ENCODE data around the gene IDI2. TPM values are rescaled to one million over a fixed set of nuclear protein-coding genes. Genes with fewer than 3 reads are reported as not detected.

The IDI2 gene
- total RNA-seq, 1 experiment from 2014 or later: not detected

- Mint-ChIP-seq H3K36me3 (peaks cover 66% of the 10 kb centered on the region), H3K27ac (no peak overlapping the region), H3K27me3 (ENCODE audit: low read depth) (no peaks in the 10 kb centered on the region), H3K4me3 (no peak overlapping the region), H3K9me3 (no peaks in the 10 kb centered on the region), H3K4me1 (peaks cover 19% of the 10 kb centered on the region)
- ChIA-PET POLR2A (no interaction called here), CTCF (interaction anchor here (0.6 kb wide), 1 partner anchor 686 kb away, joined by 3 read pairs; no protein-coding TSS in a partner anchor)
- ATAC-seq (no peak), DNase-seq (ENCODE audit: low spot score) (no peak)
- TF ChIP-seq ESRRA (CRISPR knock-in tag; IDR thresholded peaks at IDR 0.05; ENCODE audit: borderline replicate concordance) (no peak), EMX1 (CRISPR knock-in tag; IDR thresholded peaks at IDR 0.05) (no peak), FOXP4 (CRISPR knock-in tag; IDR thresholded peaks at IDR 0.05) (no peak), RORB (CRISPR knock-in tag; IDR thresholded peaks at IDR 0.05) (no peak)
These were observed 33.2 kb downstream of the IDI2 start for GRCh38 chr10:992467-992866.

GRCh38 chr10:990808-991207 is 34.9 kb downstream of the IDI2 start:
- H3K4me3 Mint-ChIP-seq: 0 out of 2 replicates have a peak overlapping the region, but pooled peaks have one; percentile 3
- TF ChIP-seq JUN (CRISPR knock-in tag; IDR thresholded peaks at IDR 0.05) (no peak), CDX4 (CRISPR knock-in tag; IDR thresholded peaks at IDR 0.05; ENCODE audit: borderline replicate concordance) (no peak), ARID4B (CRISPR knock-in tag; IDR thresholded peaks at IDR 0.05; ENCODE audit: borderline replicate concordance) (no peak), SMAD4 (CRISPR knock-in tag; IDR thresholded peaks at IDR 0.05) (no peak), ZNF317 (CRISPR knock-in tag; IDR thresholded peaks at IDR 0.05; ENCODE audit: borderline replicate concordance, low read depth) (no peak), SOX15 (CRISPR knock-in tag; IDR thresholded peaks at IDR 0.05) (no peak), ZNF423 (CRISPR knock-in tag; IDR thresholded peaks at IDR 0.05) (no peak), RELA (CRISPR knock-in tag; IDR thresholded peaks at IDR 0.05; ENCODE audit: borderline replicate concordance) (no peak), ZBTB43 (CRISPR knock-in tag; IDR thresholded peaks at IDR 0.05) (no peak), PRDM15 (CRISPR knock-in tag; IDR thresholded peaks at IDR 0.05) (no peak), CTCF (IDR thresholded peaks at IDR 0.05) (no peak), ZNF425 (CRISPR knock-in tag; conservative IDR thresholded peaks at IDR 0.05) (no peak), E2F4 (CRISPR knock-in tag; IDR thresholded peaks at IDR 0.05; ENCODE audit: borderline replicate concordance, low read depth) (no peak)

More at GRCh38 chr10:990808-991207, 34.9 kb downstream of the IDI2 start:
- peaks cover 51% of the 10 kb centered on the region for H3K36me3 Mint-ChIP-seq
- peaks cover 26% of the 10 kb centered on the region for H3K4me1 Mint-ChIP-seq
- no peaks in the 10 kb centered on the region for H3K9me3 Mint-ChIP-seq
- ATAC-seq (no peak), DNase-seq (ENCODE audit: low spot score) (no peak)
- POLR2A ChIA-PET: no interaction called here
- H3K27ac Mint-ChIP-seq: peak overlapping the region; percentile 60; the same call in 1 of the 2 replicates
- no peaks in the 10 kb centered on the region for H3K27me3 Mint-ChIP-seq (ENCODE audit: low read depth)
- CTCF ChIA-PET: no interaction called here
